K562 (cell line): Measurements from ENCODE around the gene PRSS27. TPM values are rescaled to one million over a fixed set of nuclear protein-coding genes. Genes with fewer than 3 reads are reported as not detected.
A peak's percentile ranks its signal among the peaks of the same experiment; 100 is the strongest.

Source experiments
- ASH1L ChIP-seq: fragments of 450-650 bp; IDR thresholded peaks from 2 replicates; pipeline ENCODE4 v1.6.1; 2018; ENCODE audit warnings: borderline replicate concordance, mild to moderate bottlenecking, low read depth; ENCODE audit not compliant: partially characterized antibody
- C11orf30 ChIP-seq: fragments of 450-650 bp; IDR thresholded peaks from 2 replicates; pipeline ENCODE4 v1.6.1; 2016; ENCODE audit warnings: low read depth, mild to moderate bottlenecking
- CBX1 ChIP-seq: sonication (generic); IDR thresholded peaks from 2 replicates; pipeline ENCODE4 v1.6.1; 2016; ENCODE audit warnings: antibody characterized with exemption, low read depth, mild to moderate bottlenecking
- CTBP1 ChIP-seq: fragments of 450-650 bp; IDR thresholded peaks from 2 replicates; pipeline ENCODE4 v1.6.1; 2016; ENCODE audit warnings: borderline replicate concordance
- FOXK2 ChIP-seq, 2 experiments: fragments of 450-650 bp; IDR thresholded peaks in 1 of 2; conservative IDR thresholded peaks in 1 of 2; 2 replicates each; pipeline ENCODE4 v1.6.1; 2016; ENCODE audit warnings: low read depth in 2 of 2, mild to moderate bottlenecking in 1 of 2
- HNRNPK ChIP-seq: fragments of 200-400 bp; formaldehyde crosslinking; IDR thresholded peaks from one replicate; pipeline ENCODE4 v1.6.1; 2018; ENCODE audit warnings: mild to moderate bottlenecking, low read depth, low read length; ENCODE audit not compliant: poor library complexity, severe bottlenecking
- KAT7 ChIP-seq: sonication (generic); formaldehyde crosslinking; IDR thresholded peaks from 2 replicates; pipeline ENCODE4 v1.8.0; 2022; ENCODE audit warnings: missing genetic modification reagents, mild to moderate bottlenecking, borderline replicate concordance
- NFE2L1 ChIP-seq: fragments of 450-650 bp; IDR thresholded peaks from 2 replicates; pipeline ENCODE4 v1.6.1; 2016; ENCODE audit warnings: missing genetic modification characterization, low read depth, mild to moderate bottlenecking, missing compliant biosample characterization, moderate library complexity, borderline replicate concordance
- POU5F1 ChIP-seq: fragments of 150-350 bp; IDR thresholded peaks from 2 replicates; pipeline ENCODE4 v1.6.1; 2014; ENCODE audit warnings: borderline replicate concordance, low read length, low read depth, mild to moderate bottlenecking; ENCODE audit not compliant: partially characterized antibody
- SMAD3 ChIP-seq: fragments of 450-650 bp; formaldehyde crosslinking; conservative IDR thresholded peaks from 2 replicates; pipeline ENCODE4 v1.4.0; 2020; ENCODE audit warnings: mild to moderate bottlenecking
- SREBF1 ChIP-seq: fragments of 150-350 bp; IDR thresholded peaks from 2 replicates; pipeline ENCODE4 v1.6.1; 2014; ENCODE audit warnings: antibody characterized with exemption, low read depth, low read length, borderline replicate concordance
- YY1 ChIP-seq, 3 experiments: IDR thresholded peaks; 2 replicates each; pipeline ENCODE4 v1.6.1; 2011; ENCODE audit warnings: low read length in 2 of 3, mild to moderate bottlenecking in 2 of 3, moderate library complexity in 2 of 3, borderline replicate concordance in 1 of 3, control low read depth in 1 of 3, low read depth in 1 of 3; ENCODE audit not compliant: insufficient read depth in 3 of 3, insufficient replicate concordance in 2 of 3, control insufficient read depth in 1 of 3, insufficient read length in 1 of 3; ENCODE audit errors: extremely low read depth in 1 of 3
- ZNF384 ChIP-seq: IDR thresholded peaks from 2 replicates; pipeline ENCODE4 v1.6.1; 2012; ENCODE audit warnings: low read depth, low read length, improper control_type of control experiment
- polyA plus RNA-seq, 8 experiments: library from polyadenylated mRNA; depleted of rRNA in 4 of 8; stranded (reverse) in 5 of 8; unstranded in 3 of 8; fragments of >200 nt; fragmentation: Nextera tagmentation in 2 of 8; fragmentation: Illumina TruSeq in 1 of 8; extraction: Ambion mirVana in 2 of 8; extraction: Trizol in 1 of 8; gene quantifications; 2 replicates each; pipeline versions ENCODE4 v1.2.1 to v1.2.3, GENCODE V29; 2011 to 2014; ENCODE audit warnings: inconsistent platforms in 1 of 8, missing spikeins in 1 of 8
- total RNA-seq, 7 experiments: library from RNA; depleted of rRNA in 6 of 7; stranded (reverse); fragments of >200 nt in 6 of 7; fragmentation: Illumina TruSeq in 2 of 7; extraction: Trizol in 2 of 7; gene quantifications; 2 replicates each; pipeline versions ENCODE4 v1.2.1 to v1.2.3, GENCODE V29; 2011 to 2021; ENCODE audit warnings: low replicate concordance in 1 of 7
- TF ChIP-seq, protein P1 (sequence below), 3 experiments: fragments of 200-800 bp in 1 of 3; sonication (Bioruptor generic) in 1 of 3; sonication (generic) in 1 of 3; formaldehyde crosslinking in 1 of 3; IDR thresholded peaks; 2 replicates each; pipeline versions ENCODE4 v1.6.1 to v1.8.0; 2016 to 2022; ENCODE audit warnings: mild to moderate bottlenecking in 2 of 3, missing compliant biosample characterization in 2 of 3, missing genetic modification characterization in 2 of 3, missing genetic modification reagents in 1 of 3
- TF ChIP-seq, protein P2 (sequence below): fragments of 450-650 bp; IDR thresholded peaks from 2 replicates; pipeline ENCODE4 v1.7.0; 2016; ENCODE audit warnings: borderline replicate concordance
- TF ChIP-seq, protein P3 (sequence below): sonication (generic); formaldehyde crosslinking; IDR thresholded peaks from 2 replicates; pipeline ENCODE4 v1.8.0; 2022; ENCODE audit warnings: missing genetic modification reagents, mild to moderate bottlenecking, moderate library complexity, borderline replicate concordance
- TF ChIP-seq, protein P4 (sequence below), 2 experiments: fragments of 250-450 bp in 1 of 2; fragments of 450-650 bp in 1 of 2; sonication (Bioruptor Pico) in 1 of 2; IDR thresholded peaks; 2 replicates each; pipeline versions ENCODE4 v1.6.1 to v1.8.0; 2016 to 2021; ENCODE audit warnings: mild to moderate bottlenecking in 2 of 2, moderate library complexity in 2 of 2, missing compliant biosample characterization in 1 of 2, missing genetic modification characterization in 1 of 2
- TF ChIP-seq, protein P5 (sequence below): fragments of 250-450 bp; sonication (Bioruptor Pico); IDR thresholded peaks from 2 replicates; pipeline ENCODE4 v1.5.0; 2021

The PRSS27 gene
- total and polyA plus RNA-seq, 9 of the 15 experiments (the other 6 are each of a cell fraction or from before 2014, with no cell fraction given), result 0.09 to 0.20 (median 0.17) TPM; not detected in 5

DNA sequence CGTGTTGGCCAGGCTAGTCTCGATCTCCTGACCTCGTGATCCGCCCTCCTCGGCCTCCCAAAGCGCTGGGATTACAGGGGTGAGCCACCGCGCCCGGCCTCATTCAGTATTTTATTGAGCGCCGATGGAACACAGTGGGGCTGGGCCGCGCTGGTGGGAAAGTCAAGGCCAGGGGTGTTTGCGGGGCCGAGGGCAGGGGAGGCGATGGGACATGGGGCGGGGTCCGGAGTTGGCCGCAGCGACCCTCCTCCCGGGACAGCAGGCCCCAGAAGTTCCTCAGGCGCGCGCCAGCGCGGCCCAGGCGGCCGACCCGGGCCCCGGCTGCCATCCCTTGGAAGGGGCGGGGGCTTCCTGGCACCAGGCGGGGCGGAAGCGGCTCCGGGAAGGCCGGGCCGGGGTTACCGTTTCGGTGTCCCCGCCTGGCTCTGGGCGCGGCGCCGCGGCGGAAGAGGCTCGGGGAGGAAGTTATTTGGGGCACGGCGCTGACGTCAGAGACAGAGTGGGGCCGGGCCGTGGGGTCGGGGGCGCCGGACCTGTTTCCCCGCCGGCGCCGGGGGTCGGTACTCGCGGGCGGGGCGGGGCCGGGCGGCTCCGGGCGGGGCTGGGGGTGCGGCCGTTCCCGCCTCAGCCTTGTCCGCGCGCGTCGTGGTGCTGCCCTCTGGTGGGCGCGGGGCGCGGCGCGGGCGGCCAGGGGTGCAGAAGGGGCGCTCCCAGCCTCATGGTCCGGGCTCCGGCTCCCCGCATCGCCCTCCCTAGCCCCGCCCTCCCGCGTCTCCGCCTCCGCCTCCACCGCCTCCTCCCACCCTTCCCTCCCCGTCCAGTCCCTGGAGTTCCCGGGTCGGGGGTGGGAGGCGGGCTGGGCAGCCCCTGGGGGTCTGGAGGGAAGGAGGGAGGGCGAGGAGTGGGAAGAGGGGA is 952 bp upstream of the PRSS27 start (continued):
- TF ChIP-seq ASH1L, result no peak
- 0 out of 2 replicates have a peak, but pooled peaks have one; percentile 31 for TF ChIP-seq CBX1
- no peak for TF ChIP-seq HNRNPK
- TF ChIP-seq, protein P1, sequence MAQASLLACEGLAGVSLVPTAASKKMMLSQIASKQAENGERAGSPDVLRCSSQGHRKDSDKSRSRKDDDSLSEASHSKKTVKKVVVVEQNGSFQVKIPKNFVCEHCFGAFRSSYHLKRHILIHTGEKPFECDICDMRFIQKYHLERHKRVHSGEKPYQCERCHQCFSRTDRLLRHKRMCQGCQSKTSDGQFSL (CRISPR knock-in tag; IDR thresholded peaks at IDR 0.05), result no peak
- TF ChIP-seq, protein P1 (tag; IDR thresholded peaks at IDR 0.05), result no peak
- TF ChIP-seq SMAD3 (CRISPR knock-in tag), result no peak
- TF ChIP-seq FOXK2 (conservative IDR thresholded peaks at IDR 0.05 in 1 of 2, IDR thresholded peaks at IDR 0.05 in 1 of 2; ENCODE audit: low read depth in 2 of 2), result no peak
- TF ChIP-seq YY1 (IDR thresholded peaks at IDR 0.05; ENCODE audit: borderline replicate concordance in 1 of 3, control insufficient read depth in 1 of 3, extremely low read depth in 1 of 3, insufficient read depth in 3 of 3, insufficient read length in 1 of 3, insufficient replicate concordance in 2 of 3, low read depth in 1 of 3, low read length in 2 of 3), result peak in 2 of 3 experiments; percentile 68 to 79
- TF ChIP-seq POU5F1, result no peak
- TF ChIP-seq, protein P2, sequence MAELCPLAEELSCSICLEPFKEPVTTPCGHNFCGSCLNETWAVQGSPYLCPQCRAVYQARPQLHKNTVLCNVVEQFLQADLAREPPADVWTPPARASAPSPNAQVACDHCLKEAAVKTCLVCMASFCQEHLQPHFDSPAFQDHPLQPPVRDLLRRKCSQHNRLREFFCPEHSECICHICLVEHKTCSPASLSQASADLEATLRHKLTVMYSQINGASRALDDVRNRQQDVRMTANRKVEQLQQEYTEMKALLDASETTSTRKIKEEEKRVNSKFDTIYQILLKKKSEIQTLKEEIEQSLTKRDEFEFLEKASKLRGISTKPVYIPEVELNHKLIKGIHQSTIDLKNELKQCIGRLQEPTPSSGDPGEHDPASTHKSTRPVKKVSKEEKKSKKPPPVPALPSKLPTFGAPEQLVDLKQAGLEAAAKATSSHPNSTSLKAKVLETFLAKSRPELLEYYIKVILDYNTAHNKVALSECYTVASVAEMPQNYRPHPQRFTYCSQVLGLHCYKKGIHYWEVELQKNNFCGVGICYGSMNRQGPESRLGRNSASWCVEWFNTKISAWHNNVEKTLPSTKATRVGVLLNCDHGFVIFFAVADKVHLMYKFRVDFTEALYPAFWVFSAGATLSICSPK, result no peak
- TF ChIP-seq, protein P3, sequence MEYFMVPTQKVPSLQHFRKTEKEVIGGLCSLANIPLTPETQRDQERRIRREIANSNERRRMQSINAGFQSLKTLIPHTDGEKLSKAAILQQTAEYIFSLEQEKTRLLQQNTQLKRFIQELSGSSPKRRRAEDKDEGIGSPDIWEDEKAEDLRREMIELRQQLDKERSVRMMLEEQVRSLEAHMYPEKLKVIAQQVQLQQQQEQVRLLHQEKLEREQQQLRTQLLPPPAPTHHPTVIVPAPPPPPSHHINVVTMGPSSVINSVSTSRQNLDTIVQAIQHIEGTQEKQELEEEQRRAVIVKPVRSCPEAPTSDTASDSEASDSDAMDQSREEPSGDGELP (CRISPR knock-in tag), result peak; percentile 74
- no peak; the same call in 1 of the 2 replicates for TF ChIP-seq KAT7
- TF ChIP-seq, protein P4, sequence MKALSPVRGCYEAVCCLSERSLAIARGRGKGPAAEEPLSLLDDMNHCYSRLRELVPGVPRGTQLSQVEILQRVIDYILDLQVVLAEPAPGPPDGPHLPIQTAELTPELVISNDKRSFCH (CRISPR knock-in tag; IDR thresholded peaks at IDR 0.05), result no peak
- TF ChIP-seq, protein P4 (tag; IDR thresholded peaks at IDR 0.05), result no peak
- no peak for TF ChIP-seq SREBF1
- TF ChIP-seq ZNF384, result no peak
- TF ChIP-seq CTBP1, result peak; percentile 69; the same call in 1 of the 2 replicates
- TF ChIP-seq C11orf30, result no peak
- TF ChIP-seq, protein P5, sequence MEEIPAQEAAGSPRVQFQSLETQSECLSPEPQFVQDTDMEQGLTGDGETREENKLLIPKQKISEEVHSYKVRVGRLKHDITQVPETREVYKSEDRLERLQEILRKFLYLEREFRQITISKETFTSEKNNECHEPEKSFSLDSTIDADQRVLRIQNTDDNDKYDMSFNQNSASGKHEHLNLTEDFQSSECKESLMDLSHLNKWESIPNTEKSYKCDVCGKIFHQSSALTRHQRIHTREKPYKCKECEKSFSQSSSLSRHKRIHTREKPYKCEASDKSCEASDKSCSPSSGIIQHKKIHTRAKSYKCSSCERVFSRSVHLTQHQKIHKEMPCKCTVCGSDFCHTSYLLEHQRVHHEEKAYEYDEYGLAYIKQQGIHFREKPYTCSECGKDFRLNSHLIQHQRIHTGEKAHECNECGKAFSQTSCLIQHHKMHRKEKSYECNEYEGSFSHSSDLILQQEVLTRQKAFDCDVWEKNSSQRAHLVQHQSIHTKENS (CRISPR knock-in tag), result no peak
- TF ChIP-seq NFE2L1, result no peak
